ENCODE data around the gene FARS2. TPM values are rescaled to one million over a fixed set of nuclear protein-coding genes. Genes with fewer than 3 reads are reported as not detected.
A peak's percentile ranks its signal among the peaks of the same experiment; 100 is the strongest.

The FARS2 gene
- total and polyA plus RNA-seq, 10 donors: 9.0 to 27.4 (median 19.8) TPM

DNA sequence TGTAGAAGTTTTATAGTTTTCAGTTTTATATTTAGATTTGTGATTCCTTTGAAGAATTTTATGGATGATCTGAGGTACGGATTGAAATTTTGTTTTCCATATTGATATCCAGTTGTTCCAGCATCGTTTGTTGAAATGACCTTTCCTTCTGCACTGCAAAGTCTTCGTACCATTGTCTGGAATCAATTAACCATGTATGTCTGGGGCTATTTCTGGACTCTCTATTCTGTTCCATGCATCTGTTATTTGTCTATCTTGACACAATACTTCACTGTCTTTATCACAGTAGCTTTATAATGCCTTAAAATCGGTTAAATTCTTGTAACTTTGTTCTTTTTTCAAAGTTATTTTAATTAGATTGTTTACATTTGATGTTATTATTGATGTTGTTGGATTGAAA lies 154.9 kb downstream of the FARS2 start:
- WGBS, 5 donors: 91 to 96% (median 95%) methylated on average over 4 of the region's 4 CpGs
- H3K27ac ChIP-seq: no peak overlapping the region
- DNase-seq: no peak
- no peak overlapping the region for H3K4me3 ChIP-seq
- TF ChIP-seq POLR2A (IDR thresholded peaks at IDR 0.05) (no peak), POLR2AphosphoS5 (IDR thresholded peaks at IDR 0.05) (no peak)
- TF ChIP-seq, protein P1, sequence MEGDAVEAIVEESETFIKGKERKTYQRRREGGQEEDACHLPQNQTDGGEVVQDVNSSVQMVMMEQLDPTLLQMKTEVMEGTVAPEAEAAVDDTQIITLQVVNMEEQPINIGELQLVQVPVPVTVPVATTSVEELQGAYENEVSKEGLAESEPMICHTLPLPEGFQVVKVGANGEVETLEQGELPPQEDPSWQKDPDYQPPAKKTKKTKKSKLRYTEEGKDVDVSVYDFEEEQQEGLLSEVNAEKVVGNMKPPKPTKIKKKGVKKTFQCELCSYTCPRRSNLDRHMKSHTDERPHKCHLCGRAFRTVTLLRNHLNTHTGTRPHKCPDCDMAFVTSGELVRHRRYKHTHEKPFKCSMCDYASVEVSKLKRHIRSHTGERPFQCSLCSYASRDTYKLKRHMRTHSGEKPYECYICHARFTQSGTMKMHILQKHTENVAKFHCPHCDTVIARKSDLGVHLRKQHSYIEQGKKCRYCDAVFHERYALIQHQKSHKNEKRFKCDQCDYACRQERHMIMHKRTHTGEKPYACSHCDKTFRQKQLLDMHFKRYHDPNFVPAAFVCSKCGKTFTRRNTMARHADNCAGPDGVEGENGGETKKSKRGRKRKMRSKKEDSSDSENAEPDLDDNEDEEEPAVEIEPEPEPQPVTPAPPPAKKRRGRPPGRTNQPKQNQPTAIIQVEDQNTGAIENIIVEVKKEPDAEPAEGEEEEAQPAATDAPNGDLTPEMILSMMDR (IDR thresholded peaks at IDR 0.05 in 8 of 11, conservative IDR thresholded peaks at IDR 0.05 in 3 of 11): no peak
- no peaks in the 10 kb centered on the region for H3K4me1 ChIP-seq
- no peaks in the 10 kb centered on the region for H3K9me3 ChIP-seq
- intact Hi-C loops (cut with DNase I; ENCODE audit: low total_unique reads): no loop called here
- H3K36me3 ChIP-seq: peaks cover 0 to 19% (median 0%) of the 10 kb centered on the region in 6 donors
- H3K27me3 ChIP-seq (replicated peaks in 1 of 7): no peaks in the 10 kb centered on the region

DNA sequence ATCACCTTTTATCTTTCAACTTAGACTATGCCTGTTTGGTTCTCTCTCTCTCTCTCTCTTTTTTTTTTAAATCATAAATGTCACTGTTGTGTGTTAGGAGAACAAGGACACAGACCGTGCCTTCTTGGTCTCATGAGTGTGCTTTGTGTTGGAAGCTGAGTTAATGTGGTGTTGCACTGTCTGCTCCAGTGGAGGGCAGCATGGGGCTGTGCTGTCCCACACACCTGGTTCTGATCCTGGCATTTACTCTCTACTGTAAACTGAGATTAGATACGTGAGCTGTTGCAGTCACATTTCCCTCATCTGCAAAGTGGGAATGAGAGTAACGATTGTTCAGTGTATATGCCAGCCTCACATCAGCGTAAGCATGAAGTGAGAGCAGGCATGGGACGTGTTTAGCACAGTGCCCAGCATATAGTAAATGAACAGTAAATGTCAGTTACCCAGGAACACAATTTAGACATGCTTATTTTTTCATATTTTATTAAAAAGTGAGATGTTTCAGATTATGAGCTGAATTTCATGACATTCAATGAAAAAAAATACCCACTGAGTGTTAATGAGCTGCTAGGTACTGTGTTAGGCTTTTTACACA lies 161.1 kb downstream of the FARS2 start:
- Histone ChIP-seq H3K27ac (no peak overlapping the region), H3K4me3 (no peak overlapping the region), H3K27me3 (replicated peaks in 1 of 7) (no peaks in the 10 kb centered on the region), H3K36me3 (peaks cover 0 to 11% (median 0%) of the 10 kb centered on the region in 6 donors), H3K4me1 (no peaks in the 10 kb centered on the region), H3K9me3 (no peaks in the 10 kb centered on the region)
- WGBS, 5 donors: 84 to 91% (median 85%) methylated on average over 5 of the region's 5 CpGs
- DNase-seq: no peak
- intact Hi-C loops (cut with DNase I; ENCODE audit: low total_unique reads): no loop called here
- TF ChIP-seq POLR2AphosphoS5 (IDR thresholded peaks at IDR 0.05) (no peak), POLR2A (IDR thresholded peaks at IDR 0.05) (no peak)
- TF ChIP-seq, protein P1 (IDR thresholded peaks at IDR 0.05 in 8 of 11, conservative IDR thresholded peaks at IDR 0.05 in 3 of 11): peak in 4 of 11 experiments; percentile 8 to 21 (median 14)

DNA sequence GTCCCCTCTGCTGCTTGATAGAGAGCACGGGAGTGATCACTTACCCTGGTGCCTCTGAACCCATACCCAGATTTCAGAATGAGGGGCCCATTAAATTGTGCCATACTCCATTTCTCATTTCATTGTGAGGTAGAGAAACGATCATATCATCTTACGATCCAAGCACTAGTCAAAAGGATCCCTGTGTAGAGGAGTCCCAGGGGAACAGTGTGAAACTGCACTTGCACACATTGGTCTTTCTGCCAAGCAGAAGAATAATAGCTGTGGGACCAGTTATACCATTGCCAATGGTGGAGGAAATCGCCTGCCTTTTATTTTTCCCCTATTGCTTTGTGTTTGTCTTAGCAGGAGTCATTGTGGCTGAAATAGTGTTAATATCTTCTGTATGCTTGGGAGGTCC lies 161.9 kb downstream of the FARS2 start:
- Histone ChIP-seq H3K9me3 (no peaks in the 10 kb centered on the region), H3K27ac (no peak overlapping the region), H3K36me3 (peaks cover 0 to 11% (median 0%) of the 10 kb centered on the region in 6 donors), H3K27me3 (replicated peaks in 1 of 7) (no peaks in the 10 kb centered on the region), H3K4me1 (no peaks in the 10 kb centered on the region), H3K4me3 (no peak overlapping the region)
- intact Hi-C loops (cut with DNase I; ENCODE audit: low total_unique reads): no loop called here
- DNase-seq: no peak
- TF ChIP-seq, protein P1 (IDR thresholded peaks at IDR 0.05 in 8 of 11, conservative IDR thresholded peaks at IDR 0.05 in 3 of 11): no peak
- no peak for TF ChIP-seq POLR2A (IDR thresholded peaks at IDR 0.05)
- no peak for TF ChIP-seq POLR2AphosphoS5 (IDR thresholded peaks at IDR 0.05)
- WGBS, 5 donors: 89 to 95% (median 94%) methylated on average over 4 of the region's 4 CpGs

DNA sequence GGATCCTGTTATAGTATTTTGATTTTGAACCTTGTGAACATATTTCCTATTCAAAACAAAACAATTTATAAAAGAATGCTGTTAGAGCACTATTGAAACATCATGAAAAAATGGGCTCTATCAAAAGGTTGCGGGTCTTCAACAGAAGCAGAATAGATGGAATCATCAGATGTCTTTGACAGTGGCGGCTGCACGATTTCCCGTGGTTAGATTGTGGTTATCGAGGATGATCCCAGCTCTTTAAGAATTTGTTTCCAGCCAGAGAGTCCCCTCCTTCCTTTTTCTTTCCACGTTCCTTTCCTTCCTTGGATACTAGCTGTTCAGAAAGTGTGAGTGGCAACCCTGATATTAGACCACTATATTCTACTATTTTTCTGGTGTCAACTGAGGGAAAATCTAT lies 163.4 kb downstream of the FARS2 start:
- WGBS, 5 donors: 81 to 92% (median 83%) methylated on average over 6 of the region's 6 CpGs
- intact Hi-C loops (cut with DNase I; ENCODE audit: low total_unique reads): no loop called here
- no peak for DNase-seq
- Histone ChIP-seq H3K36me3 (peaks cover 0 to 11% (median 0%) of the 10 kb centered on the region in 6 donors), H3K4me3 (no peak overlapping the region), H3K27ac (no peak overlapping the region), H3K4me1 (no peaks in the 10 kb centered on the region), H3K27me3 (replicated peaks in 1 of 7) (no peaks in the 10 kb centered on the region), H3K9me3 (no peaks in the 10 kb centered on the region)
- TF ChIP-seq POLR2AphosphoS5 (IDR thresholded peaks at IDR 0.05) (no peak), POLR2A (IDR thresholded peaks at IDR 0.05) (no peak)
- TF ChIP-seq, protein P1 (IDR thresholded peaks at IDR 0.05 in 8 of 11, conservative IDR thresholded peaks at IDR 0.05 in 3 of 11): no peak

All from spleen (tissue), 11 donors.